GM21619 (cell line): ENCODE data around the gene RNF145.
"Not testable (repeated sequence)": the region's sequence is repeated elsewhere in the genome, so short reads cannot be mapped to it uniquely, and the experiment has no call there.

Experiments
- ATAC-seq: cut with Tn5 transposase; IDR thresholded peaks from one replicate; pipeline ENCODE4 v1.9.1; 2021; ENCODE audit not compliant: unreplicated experiment

The RNF145 gene, protein sequence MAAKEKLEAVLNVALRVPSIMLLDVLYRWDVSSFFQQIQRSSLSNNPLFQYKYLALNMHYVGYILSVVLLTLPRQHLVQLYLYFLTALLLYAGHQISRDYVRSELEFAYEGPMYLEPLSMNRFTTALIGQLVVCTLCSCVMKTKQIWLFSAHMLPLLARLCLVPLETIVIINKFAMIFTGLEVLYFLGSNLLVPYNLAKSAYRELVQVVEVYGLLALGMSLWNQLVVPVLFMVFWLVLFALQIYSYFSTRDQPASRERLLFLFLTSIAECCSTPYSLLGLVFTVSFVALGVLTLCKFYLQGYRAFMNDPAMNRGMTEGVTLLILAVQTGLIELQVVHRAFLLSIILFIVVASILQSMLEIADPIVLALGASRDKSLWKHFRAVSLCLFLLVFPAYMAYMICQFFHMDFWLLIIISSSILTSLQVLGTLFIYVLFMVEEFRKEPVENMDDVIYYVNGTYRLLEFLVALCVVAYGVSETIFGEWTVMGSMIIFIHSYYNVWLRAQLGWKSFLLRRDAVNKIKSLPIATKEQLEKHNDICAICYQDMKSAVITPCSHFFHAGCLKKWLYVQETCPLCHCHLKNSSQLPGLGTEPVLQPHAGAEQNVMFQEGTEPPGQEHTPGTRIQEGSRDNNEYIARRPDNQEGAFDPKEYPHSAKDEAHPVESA

GRCh38 chr5:159209438-159210209, at the start of gene RNF145:
RNF145 (minus strand) TSS chr5:159209553; CDS start chr5:159203617, 5,936 bp downstream.
- ATAC-seq, result peak; percentile 62

DNA sequence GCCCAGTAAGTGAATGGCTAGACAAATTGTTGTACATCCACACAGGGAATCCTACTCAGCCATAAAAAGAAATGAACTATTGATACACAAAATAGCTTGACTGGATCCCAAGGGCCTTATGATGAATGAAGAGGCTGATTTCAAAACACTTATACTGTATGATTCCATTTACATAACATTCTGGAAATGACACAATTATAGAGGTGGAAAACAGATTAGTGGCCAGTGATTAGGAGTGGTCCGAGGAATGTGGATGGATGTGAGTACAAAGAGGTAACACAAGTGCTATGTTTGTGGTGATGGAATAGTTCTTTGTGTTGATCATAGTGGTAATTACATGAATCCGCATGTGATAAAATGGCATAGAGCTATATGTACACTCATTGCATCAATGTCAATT, 49.0 kb upstream of the RNF145 start:
- no peak for ATAC-seq

DNA sequence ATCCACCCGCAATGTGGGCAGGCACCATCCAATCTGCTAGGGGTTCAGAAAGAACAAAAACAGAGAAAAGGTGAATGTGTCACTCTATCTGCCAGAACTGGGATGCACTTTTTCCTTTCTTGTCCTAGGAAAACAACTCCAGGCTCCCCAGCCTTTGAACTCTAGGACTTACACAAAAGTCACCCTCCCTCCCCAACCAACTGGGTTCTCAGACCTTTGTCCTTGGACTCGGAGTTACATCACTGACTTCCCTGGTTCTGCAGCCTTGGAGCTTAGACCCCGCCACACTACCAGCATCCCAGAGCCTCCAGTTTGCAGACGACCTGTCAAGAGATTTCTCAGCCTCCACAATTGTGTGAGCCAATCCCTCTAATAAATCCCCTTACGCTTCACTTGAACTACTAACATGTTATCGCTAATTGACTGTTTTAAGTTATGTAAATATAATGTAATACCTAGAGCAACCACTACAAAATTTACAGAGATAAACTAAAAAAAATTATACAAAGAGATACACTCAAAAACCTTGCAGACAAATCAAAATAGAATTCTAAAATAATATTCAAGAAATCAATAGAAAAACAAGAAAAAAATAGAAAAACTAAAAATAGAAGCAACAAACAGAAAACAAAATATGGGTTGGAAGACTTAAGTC, 48.4 kb upstream of the RNF145 start:
- ATAC-seq, result no peak

- ATAC-seq, result no peak
These were observed 47.7 kb upstream of the RNF145 start for GRCh38 chr5:159257007-159257406.

DNA sequence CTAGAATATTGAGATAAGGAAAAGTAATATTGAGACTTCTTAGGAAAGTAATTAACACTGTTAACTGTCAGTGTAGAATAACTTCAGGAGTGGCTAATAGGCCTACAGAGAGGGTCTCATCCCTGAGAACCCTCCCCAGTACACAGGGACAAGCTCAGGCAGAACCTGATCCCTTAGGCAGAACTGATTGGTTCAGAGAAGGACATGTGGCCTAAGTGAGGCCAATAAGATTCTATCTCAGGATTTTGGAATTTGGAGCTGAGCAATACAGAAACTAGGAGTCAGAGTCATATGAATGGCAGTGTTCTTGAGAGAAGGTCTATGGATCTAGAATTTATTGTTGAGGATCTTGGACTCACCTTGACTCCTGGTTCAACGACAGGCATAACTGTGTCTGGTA, 42.8 kb upstream of the RNF145 start:
- ATAC-seq, result no peak

DNA sequence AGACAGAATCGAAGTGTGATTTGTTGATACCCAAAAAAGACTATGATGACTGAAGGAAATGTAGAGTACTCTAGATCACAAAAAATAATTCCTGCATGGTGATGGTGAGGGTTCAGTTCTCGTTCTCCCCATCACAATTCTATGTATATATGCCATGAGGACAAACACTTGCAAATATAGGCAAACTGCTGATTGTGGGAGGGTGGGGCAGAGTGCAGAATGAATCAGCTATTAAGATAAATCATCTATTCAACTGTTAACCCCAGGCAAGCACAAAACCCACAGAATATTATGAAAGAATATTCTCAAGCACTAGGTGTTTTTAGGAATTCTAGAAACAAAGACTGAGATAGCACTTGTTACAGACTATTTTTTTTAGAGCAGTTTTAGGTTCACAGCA, 39.8 kb upstream of the RNF145 start:
- no peak for ATAC-seq

DNA sequence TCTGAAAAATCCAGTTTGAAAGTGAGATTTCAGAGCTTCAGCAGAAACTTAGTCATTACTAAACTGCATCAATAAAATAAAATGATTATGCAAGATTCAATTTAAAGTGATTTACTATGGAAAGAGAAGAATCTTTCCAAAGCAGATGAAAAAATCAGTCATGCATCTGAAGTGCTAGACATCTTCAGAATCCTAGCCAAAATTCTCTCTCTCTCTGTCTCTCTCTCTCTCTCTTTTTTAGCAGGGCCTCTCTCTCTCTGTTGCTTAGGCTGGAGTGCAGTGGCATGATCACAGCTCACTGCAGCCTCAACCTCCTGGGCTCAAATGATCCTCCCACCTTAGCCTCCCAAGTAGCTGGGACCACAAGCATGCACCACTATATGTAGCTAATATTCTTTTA, 35.5 kb upstream of the RNF145 start:
- no peak for ATAC-seq

- ATAC-seq, result no peak
These were observed 34.8 kb upstream of the RNF145 start for GRCh38 chr5:159244163-159244562.

GRCh38 chr5:159243385-159243784, 34.0 kb upstream of the RNF145 start:
- ATAC-seq, result no peak

- ATAC-seq, result no peak
These were observed 33.3 kb upstream of the RNF145 start for GRCh38 chr5:159242656-159243055.

DNA sequence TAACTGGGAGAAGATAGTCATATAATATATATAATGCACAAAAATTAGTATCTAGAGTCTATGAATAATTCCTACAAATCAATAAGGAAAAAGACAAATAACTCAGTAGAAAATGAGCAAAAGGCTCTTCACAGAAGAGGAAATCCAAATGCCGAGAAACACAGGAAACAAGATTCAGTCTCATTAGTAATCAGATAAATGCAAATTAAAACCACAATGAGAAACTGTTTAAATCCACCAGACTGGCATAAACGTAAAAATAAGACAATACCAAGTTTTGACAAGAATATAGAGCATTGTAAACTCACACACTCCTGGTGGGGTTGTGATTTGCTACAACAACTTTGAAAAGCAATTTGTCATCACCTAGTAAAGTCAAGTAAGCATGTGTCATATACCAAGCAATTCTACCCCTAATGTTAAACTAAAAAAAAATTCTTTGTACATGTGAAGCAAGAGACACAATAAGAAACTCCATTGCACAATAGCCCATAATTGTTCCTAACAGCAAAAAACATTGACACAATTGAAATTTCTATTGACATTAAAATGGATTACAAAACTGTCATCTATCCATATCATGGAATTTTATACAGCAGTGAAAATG, 32.7 kb upstream of the RNF145 start:
- no peak for ATAC-seq

DNA sequence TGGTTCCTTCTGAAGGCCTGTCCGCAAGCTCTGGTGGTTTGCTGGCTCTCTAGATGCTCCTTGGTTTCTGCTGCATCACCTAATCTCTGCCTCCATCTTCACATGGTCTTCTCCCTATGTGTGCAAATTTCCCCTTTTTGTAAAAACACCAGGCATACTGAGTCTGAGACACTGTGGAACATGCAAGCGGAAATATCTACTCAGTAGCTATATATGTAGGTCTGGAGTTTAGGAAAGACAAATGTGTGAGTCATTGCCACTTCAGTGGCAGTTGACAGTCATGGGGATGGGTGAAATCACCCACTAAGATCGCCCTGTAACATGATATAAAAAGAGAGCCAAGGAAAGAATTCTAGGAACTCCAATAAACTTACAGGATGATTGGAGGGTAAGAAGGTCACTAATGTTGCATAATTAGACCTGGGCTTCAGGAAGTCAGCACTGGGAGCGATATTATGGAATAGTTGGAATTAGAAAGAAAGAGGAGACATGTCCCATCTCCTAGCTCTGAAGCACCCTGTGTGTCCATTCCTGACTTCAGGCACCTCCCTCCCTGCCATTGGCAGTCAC, 31.0 kb upstream of the RNF145 start:
- no peak for ATAC-seq

- not testable (repeated sequence) for ATAC-seq
These were observed 26.6 kb upstream of the RNF145 start for GRCh38 chr5:159235871-159236520.

- ATAC-seq, result no peak
These were observed 21.8 kb upstream of the RNF145 start for GRCh38 chr5:159231167-159231566.

DNA sequence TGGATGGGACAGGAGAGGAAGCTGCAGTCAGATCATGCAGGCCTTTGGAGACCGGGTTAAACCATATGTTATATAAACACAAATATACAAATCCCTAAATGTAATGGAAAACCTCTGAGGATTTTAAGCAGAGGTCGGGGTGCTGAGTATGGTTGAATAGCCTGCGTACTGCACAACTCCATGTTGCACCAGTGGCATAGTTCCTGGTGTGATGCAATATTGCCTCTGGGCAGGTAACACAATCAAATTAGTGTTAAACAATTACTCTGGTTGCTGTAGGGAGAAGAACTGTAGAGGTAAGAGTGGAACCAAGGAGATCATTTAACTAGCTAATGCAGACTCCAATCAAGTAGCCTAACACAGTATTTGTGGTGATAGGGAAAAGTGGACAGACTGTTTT, 21.3 kb upstream of the RNF145 start:
- ATAC-seq, result no peak

DNA sequence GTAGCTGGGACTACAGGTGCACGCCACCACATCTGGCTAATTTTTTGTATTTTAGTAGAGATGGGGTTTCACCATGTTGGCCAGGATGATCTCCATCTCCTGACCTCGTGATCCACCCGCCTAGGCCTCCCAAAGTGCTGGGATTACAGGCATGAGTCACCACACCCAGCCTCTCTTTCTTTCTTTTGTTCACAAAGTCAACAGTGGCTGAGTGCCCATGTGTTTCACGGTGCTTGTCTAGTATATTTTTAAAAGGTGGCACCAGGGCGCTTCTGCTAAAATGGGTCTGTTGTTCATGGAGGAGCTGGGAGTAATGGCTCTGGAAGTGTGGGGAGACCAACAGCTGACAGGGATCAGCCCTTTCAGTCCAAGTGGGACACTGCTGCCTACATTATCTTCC, 18.7 kb upstream of the RNF145 start:
- ATAC-seq, result not testable (repeated sequence)

DNA sequence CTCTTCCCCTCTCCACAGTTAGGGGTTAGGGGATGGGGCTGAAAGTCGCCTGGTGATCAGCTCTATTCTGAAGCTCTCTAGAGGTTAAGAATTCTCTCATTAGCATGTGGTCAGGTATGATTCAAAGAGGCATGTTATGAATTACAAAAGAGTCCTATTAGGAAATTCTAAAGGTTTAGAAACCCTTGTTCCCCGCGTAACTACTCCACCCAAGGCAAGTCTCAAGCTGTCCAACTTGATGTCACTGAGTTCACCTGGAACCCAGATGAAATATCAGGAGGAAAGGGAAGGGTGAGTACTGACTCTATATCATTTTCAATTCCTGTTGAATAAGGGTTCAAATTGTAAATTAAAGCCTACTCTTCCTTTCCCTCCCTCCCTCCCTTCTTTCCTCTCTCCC, 18.1 kb upstream of the RNF145 start:
- ATAC-seq, result no peak

- no peak for ATAC-seq
These were observed 17.1 kb upstream of the RNF145 start for GRCh38 chr5:159226451-159226850.

- no peak for ATAC-seq
These were observed 15.1 kb upstream of the RNF145 start for GRCh38 chr5:159224471-159224870.

GRCh38 chr5:159223469-159223868, 14.1 kb upstream of the RNF145 start:
- no peak for ATAC-seq
